ENCODE measurements around the gene RASSF4. TPM values are rescaled to one million over a fixed set of nuclear protein-coding genes. Genes with fewer than 3 reads are reported as not detected.

RASSF4 gene
- total and polyA plus RNA-seq, 2 donors from 2014 or later = 76.4 to 83.1 TPM

DNA sequence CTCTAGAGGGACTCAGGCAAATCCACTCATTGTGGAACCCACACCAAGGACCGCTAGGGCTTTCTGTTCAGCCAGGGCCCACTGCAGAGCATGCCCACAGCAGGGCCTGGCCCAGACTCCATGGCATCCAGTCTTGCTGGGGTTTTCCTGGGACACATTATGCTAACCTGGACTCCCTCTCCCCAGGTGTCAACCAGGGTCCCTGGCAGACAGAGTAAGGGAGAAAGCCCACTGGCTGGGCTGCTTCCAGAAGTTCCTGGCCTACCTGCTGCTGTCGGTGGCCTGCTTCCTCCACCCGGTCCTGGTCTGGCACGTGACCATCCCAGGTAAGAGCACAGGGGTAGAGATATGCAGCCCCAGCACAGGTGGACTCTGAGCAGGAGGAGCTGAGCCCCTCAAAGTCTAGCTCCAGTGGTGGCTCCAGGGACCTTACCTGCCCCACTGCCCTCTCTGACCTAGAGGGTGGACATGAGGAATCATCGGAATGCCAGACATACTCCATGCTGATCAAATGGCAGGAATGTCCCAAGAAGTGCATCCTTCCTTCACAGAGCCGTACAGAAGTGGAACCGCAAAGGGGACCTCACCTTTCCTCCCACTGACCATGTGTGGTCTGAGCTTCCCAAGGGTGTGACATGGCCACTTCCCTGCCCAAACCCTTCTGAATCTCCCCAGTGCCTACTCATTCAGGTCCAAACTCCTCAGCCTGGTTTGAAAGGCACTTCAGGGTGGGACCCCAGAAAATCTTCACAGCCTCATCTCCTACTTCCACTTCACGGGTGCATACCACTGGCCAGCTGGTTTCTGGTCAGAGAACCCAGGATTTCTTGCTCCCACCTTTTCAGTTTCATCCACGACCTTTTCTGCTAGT, 25.9 kb upstream of the RASSF4 start:
- Histone ChIP-seq H3K27ac (ENCODE audit: low read depth in 2 of 2, low read length in 2 of 2) (no peak overlapping the region), H3K36me3 (ENCODE audit: control insufficient read depth in 2 of 3, insufficient read depth in 3 of 3, low read length in 3 of 3) (no peaks in the 10 kb centered on the region), H3K4me3 (ENCODE audit: low read length in 3 of 3) (no peak overlapping the region), H3K27me3 (ENCODE audit: control insufficient read depth, insufficient read depth, low read length) (no peaks in the 10 kb centered on the region), H3K9ac (ENCODE audit: low read length in 3 of 3) (peak overlapping the region in 1 of 3 donors; percentile 20), H3K9me3 (ENCODE audit: control insufficient read depth in 2 of 3, insufficient read depth in 1 of 3, low read length in 3 of 3) (no peaks in the 10 kb centered on the region), H3K4me1 (ENCODE audit: control insufficient read depth in 2 of 3, insufficient read depth in 2 of 3, low read depth in 1 of 3, low read length in 3 of 3) (peaks cover 0 to 19% (median 0%) of the 10 kb centered on the region in 3 donors)
- TF ChIP-seq, protein P1, sequence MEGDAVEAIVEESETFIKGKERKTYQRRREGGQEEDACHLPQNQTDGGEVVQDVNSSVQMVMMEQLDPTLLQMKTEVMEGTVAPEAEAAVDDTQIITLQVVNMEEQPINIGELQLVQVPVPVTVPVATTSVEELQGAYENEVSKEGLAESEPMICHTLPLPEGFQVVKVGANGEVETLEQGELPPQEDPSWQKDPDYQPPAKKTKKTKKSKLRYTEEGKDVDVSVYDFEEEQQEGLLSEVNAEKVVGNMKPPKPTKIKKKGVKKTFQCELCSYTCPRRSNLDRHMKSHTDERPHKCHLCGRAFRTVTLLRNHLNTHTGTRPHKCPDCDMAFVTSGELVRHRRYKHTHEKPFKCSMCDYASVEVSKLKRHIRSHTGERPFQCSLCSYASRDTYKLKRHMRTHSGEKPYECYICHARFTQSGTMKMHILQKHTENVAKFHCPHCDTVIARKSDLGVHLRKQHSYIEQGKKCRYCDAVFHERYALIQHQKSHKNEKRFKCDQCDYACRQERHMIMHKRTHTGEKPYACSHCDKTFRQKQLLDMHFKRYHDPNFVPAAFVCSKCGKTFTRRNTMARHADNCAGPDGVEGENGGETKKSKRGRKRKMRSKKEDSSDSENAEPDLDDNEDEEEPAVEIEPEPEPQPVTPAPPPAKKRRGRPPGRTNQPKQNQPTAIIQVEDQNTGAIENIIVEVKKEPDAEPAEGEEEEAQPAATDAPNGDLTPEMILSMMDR (IDR thresholded peaks at IDR 0.05; ENCODE audit: borderline replicate concordance, extremely low read depth, insufficient read depth) = no peak
- DNase-seq = peak in 1 of 5 donors; percentile 39
- no peak for FAIRE-seq
- intact Hi-C loops (cut with DNase I) = no loop called here

DNA sequence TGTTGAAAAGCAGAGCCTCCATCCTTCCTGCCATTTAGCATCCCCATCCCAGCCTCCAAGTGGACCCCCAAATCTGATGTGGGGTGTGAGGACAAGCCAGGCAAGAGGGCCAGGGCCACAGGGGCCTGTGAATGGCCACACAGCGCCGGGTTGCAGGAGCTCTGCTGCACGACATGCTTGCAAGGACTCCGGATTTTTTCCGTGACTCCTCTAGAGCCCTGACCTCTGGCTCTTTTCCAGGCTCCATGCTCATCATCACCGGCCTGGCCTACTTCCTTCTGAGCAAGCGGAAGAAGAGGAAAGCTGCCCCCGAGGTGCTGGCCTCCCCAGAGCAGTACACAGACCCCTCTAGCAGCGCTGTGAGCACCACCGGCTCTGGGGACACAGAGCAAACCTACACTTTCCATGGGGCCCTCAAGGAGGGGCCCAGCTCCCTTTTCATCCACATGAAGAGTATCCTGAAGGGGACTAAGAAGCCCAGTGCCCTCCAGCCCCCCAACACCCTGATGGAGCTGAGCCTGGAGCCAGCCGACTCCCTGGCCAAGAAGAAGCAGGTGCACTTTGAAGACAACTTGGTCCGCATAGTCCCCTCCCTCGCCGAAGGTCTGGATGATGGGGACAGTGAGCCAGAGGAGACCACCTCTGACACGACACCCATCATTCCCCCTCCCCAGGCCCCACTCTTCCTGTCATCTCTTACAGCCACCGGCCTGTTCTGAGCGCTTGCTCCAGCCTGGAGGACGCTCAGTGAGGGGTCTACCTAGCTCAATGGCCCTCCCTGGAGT, 25.0 kb upstream of the RASSF4 start:
- DNase-seq (peak in 1 of 5 donors; percentile 41), FAIRE-seq (no peak)
- TF ChIP-seq, protein P1 (IDR thresholded peaks at IDR 0.05; ENCODE audit: borderline replicate concordance, extremely low read depth, insufficient read depth) = no peak
- no peaks in the 10 kb centered on the region for H3K27me3 ChIP-seq (ENCODE audit: control insufficient read depth, insufficient read depth, low read length)
- intact Hi-C loops (cut with DNase I) = no loop called here
- H3K36me3 ChIP-seq (ENCODE audit: control insufficient read depth in 2 of 3, insufficient read depth in 3 of 3, low read length in 3 of 3) = no peaks in the 10 kb centered on the region
- no peak overlapping the region for H3K4me3 ChIP-seq (ENCODE audit: low read length in 3 of 3)
- H3K9me3 ChIP-seq (ENCODE audit: control insufficient read depth in 2 of 3, insufficient read depth in 1 of 3, low read length in 3 of 3) = no peaks in the 10 kb centered on the region
- H3K27ac ChIP-seq (ENCODE audit: low read depth in 2 of 2, low read length in 2 of 2) = peak overlapping the region; percentile 49 to 69
- no peak overlapping the region for H3K9ac ChIP-seq (ENCODE audit: low read length in 3 of 3)
- peaks cover 0 to 18% (median 0%) of the 10 kb centered on the region in 3 donors for H3K4me1 ChIP-seq (ENCODE audit: control insufficient read depth in 2 of 3, insufficient read depth in 2 of 3, low read depth in 1 of 3, low read length in 3 of 3)

DNA sequence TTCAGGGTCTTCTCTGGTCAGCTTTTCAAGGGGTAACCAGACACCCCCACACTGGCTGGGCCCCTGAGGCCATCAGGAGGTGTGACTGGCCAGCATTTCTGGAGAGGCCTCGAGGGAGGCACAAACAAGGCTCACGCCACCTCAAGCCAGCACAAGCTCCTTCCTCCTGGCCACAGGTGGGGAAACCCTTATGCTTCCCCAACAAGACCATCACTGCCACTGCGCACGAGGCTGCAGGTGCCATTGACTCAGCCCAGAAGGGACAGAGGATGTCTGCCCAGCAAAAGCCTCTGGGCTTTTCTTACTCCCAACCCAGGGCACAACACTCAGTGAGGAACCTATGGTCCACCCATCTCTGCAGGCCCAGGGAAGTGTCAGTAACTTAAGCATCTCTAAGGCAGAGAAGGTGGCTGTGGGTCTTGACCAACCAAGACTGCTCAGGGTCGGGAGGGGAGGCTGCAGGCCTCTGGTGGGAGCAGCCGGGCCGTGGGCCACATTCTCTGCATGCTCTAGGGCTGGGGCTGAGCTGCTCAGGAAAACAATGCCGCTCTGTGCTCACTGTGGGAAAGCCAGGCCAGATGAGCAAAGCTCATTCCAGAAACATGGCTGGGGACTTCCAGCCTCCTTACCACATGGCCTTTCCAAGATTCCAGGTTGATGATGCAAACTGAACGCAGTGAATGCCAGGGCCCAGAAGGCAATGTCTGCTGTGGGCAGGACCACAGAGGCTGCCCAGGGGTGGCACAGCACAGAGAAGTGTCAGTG, 24.2 kb upstream of the RASSF4 start:
- Histone ChIP-seq H3K27ac (ENCODE audit: low read depth in 2 of 2, low read length in 2 of 2) (peak overlapping the region; percentile 49 to 69), H3K4me1 (ENCODE audit: control insufficient read depth in 2 of 3, insufficient read depth in 2 of 3, low read depth in 1 of 3, low read length in 3 of 3) (peaks cover 0 to 17% (median 0%) of the 10 kb centered on the region in 3 donors), H3K36me3 (ENCODE audit: control insufficient read depth in 2 of 3, insufficient read depth in 3 of 3, low read length in 3 of 3) (no peaks in the 10 kb centered on the region), H3K27me3 (ENCODE audit: control insufficient read depth, insufficient read depth, low read length) (no peaks in the 10 kb centered on the region), H3K9me3 (ENCODE audit: control insufficient read depth in 2 of 3, insufficient read depth in 1 of 3, low read length in 3 of 3) (no peaks in the 10 kb centered on the region), H3K4me3 (ENCODE audit: low read length in 3 of 3) (no peak overlapping the region), H3K9ac (ENCODE audit: low read length in 3 of 3) (no peak overlapping the region)
- peak in 1 of 5 donors; percentile 37 for DNase-seq
- intact Hi-C loops (cut with DNase I) = no loop called here
- TF ChIP-seq, protein P1 (IDR thresholded peaks at IDR 0.05; ENCODE audit: borderline replicate concordance, extremely low read depth, insufficient read depth) = no peak
- no peak for FAIRE-seq

All from kidney (tissue), 14 donors.